Ishikawa (cell line): Measurements from ENCODE around the gene MTARC2.

Experiments
- CEBPB ChIP-seq: IDR thresholded peaks from 2 replicates; pipeline ENCODE4 v1.6.1; 2012
- EGR1 ChIP-seq: IDR thresholded peaks from 2 replicates; pipeline ENCODE4 v1.6.1; 2012
- EP300 ChIP-seq: IDR thresholded peaks from 2 replicates; pipeline ENCODE4 v1.6.1; 2012; ENCODE audit warnings: borderline replicate concordance
- FOXM1 ChIP-seq: IDR thresholded peaks from 2 replicates; pipeline ENCODE4 v1.6.1; 2012; ENCODE audit warnings: low read depth, borderline replicate concordance
- MAX ChIP-seq: IDR thresholded peaks from 2 replicates; pipeline ENCODE4 v1.6.1; 2012
- RAD21 ChIP-seq: IDR thresholded peaks from 2 replicates; pipeline ENCODE4 v1.6.1; 2012; ENCODE audit warnings: low read depth
- REST ChIP-seq: IDR thresholded peaks from 2 replicates; pipeline ENCODE4 v1.6.1; 2012; ENCODE audit warnings: low read depth, mild to moderate bottlenecking
- TAF1 ChIP-seq: IDR thresholded peaks from 2 replicates; pipeline ENCODE4 v1.6.1; 2012; ENCODE audit warnings: low read depth, mild to moderate bottlenecking
- TCF12 ChIP-seq: IDR thresholded peaks from 2 replicates; pipeline ENCODE4 v1.6.1; 2012; ENCODE audit warnings: low read depth
- TEAD4 ChIP-seq: IDR thresholded peaks from 2 replicates; pipeline ENCODE4 v1.6.1; 2012
- USF1 ChIP-seq: IDR thresholded peaks from 2 replicates; pipeline ENCODE4 v1.6.1; 2012
- YY1 ChIP-seq: IDR thresholded peaks from 2 replicates; pipeline ENCODE4 v1.6.1; 2012; ENCODE audit warnings: low read depth

- TF ChIP-seq FOXM1 (no peak), USF1 (no peak), TAF1 (no peak), REST (no peak), TEAD4 (no peak), EP300 (no peak), MAX (no peak), YY1 (no peak), EGR1 (no peak), CEBPB (no peak), RAD21 (no peak), TCF12 (no peak)
These were observed 37.3 kb downstream of the MTARC2 start for GRCh38 chr1:220785166-220786056.
